Karpas-422 (cell line): ENCODE measurements around the gene ZNF385D. TPM values are rescaled to one million over a fixed set of nuclear protein-coding genes. Genes with fewer than 3 reads are reported as not detected.

Experiments used
- DNase-seq: peaks from one replicate; pipeline ENCODE4 v3.0.0-alpha.2; 2015
- H2AFZ ChIP-seq: fragments of 200-600 bp; sonication (generic); 2 replicates; pipeline ENCODE4 v1.6.1; 2014; ENCODE audit warnings: antibody characterized with exemption, low read length, mixed read lengths
- H3K27ac ChIP-seq: fragments of 200-600 bp; sonication (generic); 2 replicates; pipeline ENCODE4 v1.5.1; 2014; ENCODE audit warnings: mild to moderate bottlenecking, low read length, moderate library complexity
- H3K27me3 ChIP-seq: fragments of 200-600 bp; sonication (generic); 2 replicates; pipeline ENCODE4 v1.6.1; 2014; ENCODE audit warnings: low read length, mixed read lengths
- H3K36me3 ChIP-seq: fragments of 200-600 bp; sonication (generic); 2 replicates; pipeline ENCODE4 v1.6.1; 2014; ENCODE audit warnings: low read length, mixed read lengths; ENCODE audit not compliant: insufficient read depth
- H3K4me1 ChIP-seq: fragments of 200-600 bp; sonication (generic); 2 replicates; pipeline ENCODE4 v1.6.1; 2014; ENCODE audit warnings: mild to moderate bottlenecking, low read length, mixed read lengths
- H3K4me2 ChIP-seq: fragments of 200-600 bp; sonication (generic); 2 replicates; pipeline ENCODE4 v1.6.1; 2014; ENCODE audit warnings: low read length, low read depth, mild to moderate bottlenecking; ENCODE audit not compliant: poor library complexity, severe bottlenecking
- H3K4me3 ChIP-seq: fragments of 200-600 bp; sonication (generic); 2 replicates; pipeline ENCODE4 v1.5.1; 2014; ENCODE audit warnings: mild to moderate bottlenecking, antibody characterized with exemption, low read length, mixed read lengths
- H3K79me2 ChIP-seq: fragments of 200-600 bp; sonication (generic); 2 replicates; pipeline ENCODE4 v1.6.1; 2014; ENCODE audit warnings: mild to moderate bottlenecking, low read length, mixed read lengths
- H3K9ac ChIP-seq: fragments of 200-600 bp; sonication (generic); 2 replicates; pipeline ENCODE4 v1.6.0; 2014; ENCODE audit warnings: low read length
- H3K9me2 ChIP-seq: fragments of 200-600 bp; sonication (generic), shearing (Covaris generic); replicated peaks from 2 replicates; pipeline ENCODE4 v1.6.0; 2014; ENCODE audit warnings: mild to moderate bottlenecking, low read length, moderate library complexity; ENCODE audit not compliant: insufficient read depth
- H3K9me3 ChIP-seq: fragments of 300-700, 200-600 bp; sonication (generic); 2 replicates; pipeline ENCODE4 v1.6.1; 2014; ENCODE audit warnings: low read length, mixed read lengths
- H4K20me1 ChIP-seq: fragments of 200-600 bp; sonication (generic); 2 replicates; pipeline ENCODE4 v1.6.1; 2014; ENCODE audit warnings: mild to moderate bottlenecking, antibody characterized with exemption, low read length, low read depth; ENCODE audit not compliant: insufficient read depth
- total RNA-seq: library from RNA; depleted of rRNA; stranded (reverse); fragments of >200 nt; shearing (Covaris generic); gene quantifications from 2 replicates; pipeline ENCODE4 v1.2.3, GENCODE V29; 2014; ENCODE audit warnings: low replicate concordance

ZNF385D gene
- total RNA-seq, 1 experiment from 2014 or later: not detected

DNA sequence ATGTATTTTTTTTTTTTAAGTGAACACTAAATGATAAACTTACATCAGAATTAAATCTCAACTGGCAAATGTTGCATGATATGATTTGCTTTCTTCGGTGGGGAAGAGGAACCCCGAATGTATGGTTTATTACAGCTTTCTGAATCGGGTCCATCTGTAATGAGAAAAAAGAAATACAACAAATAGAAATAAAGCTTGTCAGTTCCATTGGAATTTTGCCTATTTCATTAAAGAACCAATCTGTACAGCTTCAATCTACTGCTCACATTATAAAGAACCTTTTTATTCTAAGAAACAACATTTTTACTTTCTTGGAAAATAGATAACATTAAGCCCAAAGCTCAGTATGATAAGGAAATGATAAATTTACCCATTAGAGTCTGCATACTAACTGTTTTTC lies 186.5 kb downstream of the ZNF385D start:
- no peaks in the 10 kb centered on the region for H3K27me3 ChIP-seq
- DNase-seq: no peak
- H2AFZ ChIP-seq: no peak overlapping the region
- no peak overlapping the region for H3K27ac ChIP-seq
- H3K4me3 ChIP-seq: no peak overlapping the region
- H3K9me3 ChIP-seq: peaks cover 6% of the 10 kb centered on the region; the same call in 1 of the 2 replicates
- no peaks in the 10 kb centered on the region for H4K20me1 ChIP-seq
- H3K9me2 ChIP-seq: no peaks in the 10 kb centered on the region
- H3K4me1 ChIP-seq: no peaks in the 10 kb centered on the region
- H3K4me2 ChIP-seq: no peak overlapping the region
- H3K36me3 ChIP-seq: no peaks in the 10 kb centered on the region
- no peak overlapping the region for H3K9ac ChIP-seq
- H3K79me2 ChIP-seq: no peaks in the 10 kb centered on the region

DNA sequence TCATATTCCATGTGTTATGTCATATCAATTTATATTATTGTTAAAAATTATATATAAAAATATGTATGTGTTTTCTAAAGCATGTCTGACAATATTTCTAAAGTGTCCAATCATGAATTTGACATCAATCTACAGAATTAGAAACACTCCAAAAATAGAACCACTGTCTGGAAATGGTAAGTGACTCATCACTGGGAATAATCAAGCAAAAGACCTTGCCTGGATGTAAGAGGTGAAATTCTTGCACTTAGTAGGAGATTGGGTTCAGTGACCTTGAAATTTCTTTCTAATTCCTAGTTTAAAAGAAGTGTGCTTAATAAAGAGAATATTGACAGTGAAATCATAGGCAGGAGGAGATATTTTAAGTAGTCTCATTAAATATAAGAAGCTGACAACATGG lies 188.8 kb downstream of the ZNF385D start:
- Histone ChIP-seq H3K4me1 (no peaks in the 10 kb centered on the region), H3K27ac (no peak overlapping the region), H3K36me3 (no peaks in the 10 kb centered on the region), H3K9me3 (peaks cover 6% of the 10 kb centered on the region; the same call in 1 of the 2 replicates), H3K9ac (no peak overlapping the region), H3K4me3 (no peak overlapping the region), H4K20me1 (no peaks in the 10 kb centered on the region), H3K27me3 (no peaks in the 10 kb centered on the region), H2AFZ (no peak overlapping the region), H3K79me2 (no peaks in the 10 kb centered on the region), H3K9me2 (no peaks in the 10 kb centered on the region), H3K4me2 (no peak overlapping the region)
- no peak for DNase-seq

DNA sequence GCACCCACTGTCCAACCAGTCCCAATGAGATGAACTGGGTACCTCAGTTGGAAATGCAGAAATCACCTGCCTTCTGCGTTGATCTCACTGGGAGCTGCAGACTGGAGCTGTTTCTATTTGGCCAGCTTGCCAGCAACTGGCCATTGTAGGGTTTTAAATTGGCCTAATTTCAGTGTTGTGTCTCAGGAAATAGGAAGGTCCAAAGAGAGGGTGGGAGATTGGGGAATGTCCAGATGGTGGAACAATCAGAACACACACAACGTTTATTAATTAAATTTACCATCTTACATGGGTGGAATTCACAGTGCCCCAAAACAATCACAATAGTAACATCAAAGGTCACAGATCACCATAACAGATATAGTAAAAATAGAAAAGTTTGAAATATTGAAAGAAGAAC lies 189.5 kb downstream of the ZNF385D start:
- Histone ChIP-seq H3K9ac (no peak overlapping the region), H3K36me3 (no peaks in the 10 kb centered on the region), H3K9me3 (peaks cover 6% of the 10 kb centered on the region; the same call in 1 of the 2 replicates), H2AFZ (no peak overlapping the region), H3K4me3 (no peak overlapping the region), H3K79me2 (no peaks in the 10 kb centered on the region), H3K4me1 (no peaks in the 10 kb centered on the region), H3K4me2 (no peak overlapping the region), H3K9me2 (no peaks in the 10 kb centered on the region), H3K27me3 (no peaks in the 10 kb centered on the region), H4K20me1 (no peaks in the 10 kb centered on the region), H3K27ac (no peak overlapping the region)
- no peak for DNase-seq

DNA sequence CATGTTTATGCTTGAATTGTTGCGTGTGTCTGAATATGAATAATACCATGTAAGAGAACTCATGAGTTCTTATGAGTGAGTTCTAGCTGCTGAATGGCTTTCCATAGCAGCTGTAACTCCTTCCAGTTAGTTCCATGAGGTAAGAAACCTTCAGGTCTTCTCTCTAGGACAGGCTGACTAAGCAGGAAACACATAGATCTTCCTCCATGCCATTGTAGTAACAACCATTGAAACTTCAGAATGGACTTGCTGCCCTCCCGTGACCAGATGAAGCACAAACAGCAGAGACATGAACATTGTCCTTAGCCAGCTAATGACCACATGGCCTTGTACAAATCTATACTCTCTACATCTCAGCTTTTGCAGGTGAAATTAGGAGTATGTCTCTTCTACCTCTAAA lies 200.0 kb downstream of the ZNF385D start:
- DNase-seq: no peak
- Histone ChIP-seq H4K20me1 (no peaks in the 10 kb centered on the region), H3K4me3 (no peak overlapping the region), H3K9ac (no peak overlapping the region), H3K9me2 (no peaks in the 10 kb centered on the region), H3K27me3 (no peaks in the 10 kb centered on the region), H3K79me2 (no peaks in the 10 kb centered on the region), H3K9me3 (no peaks in the 10 kb centered on the region), H3K36me3 (no peaks in the 10 kb centered on the region), H3K4me1 (no peaks in the 10 kb centered on the region), H3K27ac (no peak overlapping the region), H3K4me2 (no peak overlapping the region), H2AFZ (no peak overlapping the region)

DNA sequence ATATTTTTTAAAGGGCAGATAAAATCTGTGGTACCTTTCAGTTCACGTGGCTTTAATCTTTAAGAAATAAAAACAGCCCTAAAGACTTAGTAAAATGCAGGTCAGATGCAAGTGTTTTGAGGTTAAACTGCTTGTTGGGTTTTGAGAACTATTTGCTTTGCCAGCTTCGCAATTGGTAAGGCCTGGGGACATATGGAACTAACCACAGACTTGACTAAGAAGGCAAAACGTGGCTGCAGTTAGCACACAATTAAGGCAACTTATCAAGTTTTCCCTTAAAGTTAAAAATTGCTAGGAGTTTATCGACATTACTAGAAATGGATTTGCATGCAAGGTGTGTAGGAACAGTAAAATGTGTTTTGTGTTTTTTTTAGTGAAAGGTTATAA lies 206.9 kb downstream of the ZNF385D start:
- Histone ChIP-seq H3K4me1 (no peaks in the 10 kb centered on the region), H3K9me3 (no peaks in the 10 kb centered on the region), H3K27ac (no peak overlapping the region), H3K9me2 (no peaks in the 10 kb centered on the region), H3K79me2 (no peaks in the 10 kb centered on the region), H3K9ac (no peak overlapping the region), H4K20me1 (no peaks in the 10 kb centered on the region), H3K4me3 (no peak overlapping the region), H3K36me3 (no peaks in the 10 kb centered on the region), H2AFZ (no peak overlapping the region), H3K4me2 (no peak overlapping the region), H3K27me3 (no peaks in the 10 kb centered on the region)
- DNase-seq: no peak

DNA sequence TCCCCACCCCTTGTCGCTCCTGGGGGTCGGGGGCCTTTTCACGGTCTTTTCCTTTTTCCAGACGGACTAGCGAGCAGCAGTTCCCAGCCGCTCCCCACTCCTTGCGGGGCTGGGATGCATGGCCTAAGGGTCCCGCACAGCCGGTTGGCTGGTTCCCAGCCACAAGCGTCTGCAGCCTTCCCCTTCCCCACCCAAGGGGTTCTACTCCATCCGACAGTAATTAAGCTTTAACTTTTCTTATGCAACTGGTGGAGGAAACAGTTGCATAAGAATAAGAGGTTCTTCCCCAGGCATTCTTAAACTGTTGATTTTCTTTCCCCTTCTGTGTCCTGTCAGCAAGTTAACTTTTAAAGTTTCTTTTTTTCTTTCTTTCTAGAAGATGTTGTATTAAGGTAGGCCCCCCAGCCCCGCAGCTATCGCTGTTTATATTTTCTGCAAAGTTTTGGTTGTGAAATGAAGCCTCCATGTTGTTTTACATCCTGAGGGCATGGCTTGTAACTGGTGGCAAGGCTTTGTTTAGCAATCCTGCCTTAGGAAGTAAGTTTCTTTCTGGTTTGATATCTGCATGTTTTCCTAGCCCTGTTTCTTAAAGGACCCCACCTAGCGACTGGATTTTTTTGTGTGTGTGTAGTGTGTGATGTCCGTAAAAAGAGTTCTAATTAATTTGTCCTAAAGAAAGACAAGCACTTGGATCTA lies 207.5 kb downstream of the ZNF385D start:
- Histone ChIP-seq H3K4me1 (no peaks in the 10 kb centered on the region), H3K9ac (no peak overlapping the region), H3K27ac (no peak overlapping the region), H3K79me2 (no peaks in the 10 kb centered on the region), H3K27me3 (no peaks in the 10 kb centered on the region), H2AFZ (no peak overlapping the region), H3K4me2 (no peak overlapping the region), H3K9me2 (no peaks in the 10 kb centered on the region), H3K4me3 (no peak overlapping the region), H3K9me3 (no peaks in the 10 kb centered on the region), H4K20me1 (no peaks in the 10 kb centered on the region), H3K36me3 (no peaks in the 10 kb centered on the region)
- DNase-seq: no peak

DNA sequence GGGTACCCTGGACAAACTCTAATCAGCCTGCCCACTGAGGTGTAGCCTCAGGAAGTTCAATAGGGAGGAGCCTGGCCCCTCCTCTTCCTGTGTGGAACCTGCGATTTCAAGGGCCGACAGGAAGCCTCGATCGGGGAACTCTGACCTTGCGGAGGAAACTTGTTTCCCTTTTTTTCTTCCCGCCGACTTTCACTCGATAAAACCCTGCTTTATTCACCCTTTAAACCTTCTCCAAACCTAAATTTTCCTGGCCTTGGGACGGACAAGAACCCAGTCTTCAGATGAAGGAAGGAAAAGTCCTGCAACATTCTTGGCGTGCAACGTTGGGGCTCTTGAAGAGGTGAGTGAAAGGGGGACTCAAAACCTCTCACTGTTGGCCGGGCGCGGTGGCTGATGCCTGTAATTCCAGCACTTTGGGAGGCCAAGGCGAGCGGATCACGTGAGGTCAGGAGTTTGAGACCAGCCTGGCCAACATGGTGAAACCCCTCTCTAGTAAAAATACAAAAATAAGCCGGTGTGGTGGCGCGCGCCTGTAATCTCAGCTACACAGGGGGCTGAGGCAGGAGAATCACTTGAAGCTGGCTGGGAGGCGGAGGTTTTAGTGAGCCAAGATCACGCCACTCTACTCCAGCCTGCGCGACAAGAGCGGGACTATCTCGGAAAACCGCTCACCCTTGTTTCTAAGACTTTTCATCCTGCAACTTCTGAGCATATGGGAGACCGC lies 208.2 kb downstream of the ZNF385D start:
- H4K20me1 ChIP-seq: no peaks in the 10 kb centered on the region
- H3K79me2 ChIP-seq: no peaks in the 10 kb centered on the region
- H3K4me3 ChIP-seq: no peak overlapping the region
- no peak overlapping the region for H3K9ac ChIP-seq
- H3K9me3 ChIP-seq: no peaks in the 10 kb centered on the region
- H3K27ac ChIP-seq: no peak overlapping the region
- H3K9me2 ChIP-seq: no peaks in the 10 kb centered on the region
- H3K4me1 ChIP-seq: no peaks in the 10 kb centered on the region
- DNase-seq: no peak
- no peaks in the 10 kb centered on the region for H3K27me3 ChIP-seq
- H2AFZ ChIP-seq: no peak overlapping the region
- H3K4me2 ChIP-seq: no peak overlapping the region
- no peaks in the 10 kb centered on the region for H3K36me3 ChIP-seq

DNA sequence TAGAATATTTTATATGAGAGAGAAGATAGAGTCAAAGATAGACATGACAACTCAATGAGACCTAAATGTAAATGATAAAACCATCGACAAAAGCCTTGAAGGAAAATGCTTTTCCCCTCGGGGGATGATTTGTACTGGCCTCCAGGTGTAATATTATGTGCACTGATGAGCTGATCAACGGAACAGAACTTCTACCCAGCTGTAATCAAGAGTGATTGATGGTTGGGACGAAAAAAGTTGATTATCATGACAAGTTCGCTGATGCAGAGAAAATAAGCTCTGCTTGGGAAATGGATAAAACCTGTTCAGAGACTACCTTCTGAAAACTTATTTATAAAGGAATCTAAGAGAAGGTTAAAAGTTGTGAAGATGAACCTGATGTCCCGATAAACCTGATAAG lies 210.7 kb downstream of the ZNF385D start:
- H3K79me2 ChIP-seq: no peaks in the 10 kb centered on the region
- no peak overlapping the region for H2AFZ ChIP-seq
- DNase-seq: no peak
- no peaks in the 10 kb centered on the region for H3K27me3 ChIP-seq
- no peak overlapping the region for H3K27ac ChIP-seq
- H3K36me3 ChIP-seq: no peaks in the 10 kb centered on the region
- no peak overlapping the region for H3K4me2 ChIP-seq
- H4K20me1 ChIP-seq: no peaks in the 10 kb centered on the region
- no peak overlapping the region for H3K9ac ChIP-seq
- H3K4me1 ChIP-seq: no peaks in the 10 kb centered on the region
- H3K9me3 ChIP-seq: no peaks in the 10 kb centered on the region
- no peaks in the 10 kb centered on the region for H3K9me2 ChIP-seq
- no peak overlapping the region for H3K4me3 ChIP-seq
